Fibroblast of skin of back (primary cell): ENCODE measurements around the gene PIK3CG.

Experiments used
- DNase-seq: peaks from one replicate; pipeline ENCODE4 v3.0.0-alpha.2; 2013

PIK3CG gene

DNA sequence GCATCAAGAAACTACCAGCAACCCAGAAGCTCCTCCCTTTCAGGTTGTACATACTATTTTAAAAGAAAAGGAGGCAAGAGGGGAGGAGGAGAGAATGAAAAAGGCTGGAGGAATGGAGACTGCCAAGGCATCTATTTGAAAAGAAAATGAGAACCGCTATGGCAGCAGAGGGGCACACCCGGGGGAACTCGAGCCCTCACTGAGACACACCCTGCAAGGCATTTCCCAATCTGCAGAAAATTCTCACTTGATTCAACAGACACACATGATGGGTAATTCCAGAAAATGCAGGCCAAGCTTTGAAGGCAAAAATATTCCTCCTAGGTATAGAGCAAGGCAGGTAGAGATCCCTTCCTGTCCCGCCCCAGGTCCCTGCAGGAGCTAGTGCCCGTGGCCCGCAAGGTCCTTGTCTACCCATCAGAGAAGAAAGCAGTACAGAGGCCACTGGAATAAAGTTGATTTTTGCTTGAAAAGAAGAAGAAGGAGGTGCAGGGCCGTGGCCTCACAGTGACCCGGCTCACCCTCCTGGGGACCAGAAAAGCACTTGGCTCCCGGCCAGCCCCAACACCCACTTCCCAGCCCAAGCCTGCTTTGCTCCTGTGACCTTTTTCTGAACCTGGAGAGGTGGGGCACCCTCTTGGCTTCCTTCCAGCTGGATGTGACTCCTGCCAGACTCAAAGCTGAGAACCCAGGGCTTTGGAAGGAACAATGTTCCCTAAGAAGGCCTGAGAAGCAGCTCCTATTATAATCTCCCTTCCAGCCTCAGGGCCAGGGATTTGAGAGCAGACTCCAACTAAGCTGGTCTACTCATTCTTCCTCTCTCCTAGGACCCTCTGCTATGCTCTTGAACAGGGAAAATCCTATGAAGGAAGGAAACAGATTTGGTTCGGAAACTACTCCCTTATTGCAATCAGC lies 6.2 kb upstream of the PIK3CG start:
- peak; percentile 6 for DNase-seq

- DNase-seq: no peak
These were observed 2.6 kb upstream of the PIK3CG start for GRCh38 chr7:106862317-106863089.

- no peak for DNase-seq
These were observed 1.6 kb upstream of the PIK3CG start for GRCh38 chr7:106863274-106863997.

DNA sequence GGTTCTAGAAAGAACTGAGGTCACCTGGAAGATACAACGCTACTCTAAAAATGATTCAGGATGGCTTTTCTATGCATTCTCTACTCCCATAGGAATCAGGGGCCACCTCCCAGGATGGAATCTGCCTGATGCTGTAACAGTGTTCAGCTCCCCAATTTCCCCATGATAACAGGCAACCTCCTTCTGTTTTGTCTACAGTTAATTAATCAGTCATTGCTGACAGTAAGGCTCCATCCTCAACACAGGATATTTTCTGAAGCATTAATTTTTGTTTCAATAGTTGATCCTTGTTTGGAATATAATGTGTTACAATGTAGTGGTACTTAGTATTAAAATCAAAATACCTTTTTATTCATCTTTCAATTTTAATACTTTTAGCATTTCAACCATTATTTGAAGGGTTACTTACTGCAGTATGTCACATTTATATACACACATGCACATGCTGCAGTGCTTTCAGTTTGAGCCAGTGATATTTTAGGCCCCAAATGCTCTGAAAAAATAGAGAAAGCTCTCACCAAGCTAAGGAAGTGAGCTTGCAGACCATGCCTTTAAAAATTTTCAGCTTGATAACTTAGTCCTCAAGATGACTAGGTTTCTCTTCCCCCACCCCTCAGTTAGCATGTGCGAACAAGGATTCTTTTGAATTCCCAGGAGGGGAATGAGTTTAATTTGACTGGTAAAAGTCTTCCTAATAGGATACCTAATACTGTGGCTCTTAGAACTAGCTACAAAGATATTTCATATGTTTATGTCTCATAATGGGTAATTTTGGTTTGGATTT lies 592 bp upstream of the PIK3CG start:
- peak; percentile 7 for DNase-seq

GRCh38 chr7:106866298-106867281 lies 1.5 kb downstream of the PIK3CG start:
- DNase-seq: no peak

GRCh38 chr7:106867641-106868351 lies 2.7 kb downstream of the PIK3CG start:
- DNase-seq: no peak

- DNase-seq: no peak
These were observed 3.3 kb downstream of the PIK3CG start for GRCh38 chr7:106868364-106868763.

DNA sequence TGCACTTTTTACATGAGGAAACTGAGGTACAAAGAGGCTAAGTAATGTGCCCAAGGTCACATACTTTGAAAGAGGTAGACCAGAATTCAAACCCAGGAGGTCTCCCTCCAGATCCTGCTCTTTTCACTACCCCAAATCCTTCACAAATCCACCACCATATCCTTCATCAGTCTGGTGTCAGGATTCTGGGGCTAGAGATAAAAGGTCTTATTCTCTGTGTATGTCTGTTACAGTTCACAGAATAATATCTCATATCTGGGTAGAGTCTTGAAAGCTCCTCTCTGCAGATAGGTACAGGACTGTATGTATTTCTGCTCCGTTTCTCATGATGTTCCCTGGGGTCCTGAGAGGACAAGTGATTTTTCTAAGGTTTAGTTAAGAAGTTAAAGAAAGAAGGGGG lies 4.9 kb downstream of the PIK3CG start:
- DNase-seq: no peak

DNA sequence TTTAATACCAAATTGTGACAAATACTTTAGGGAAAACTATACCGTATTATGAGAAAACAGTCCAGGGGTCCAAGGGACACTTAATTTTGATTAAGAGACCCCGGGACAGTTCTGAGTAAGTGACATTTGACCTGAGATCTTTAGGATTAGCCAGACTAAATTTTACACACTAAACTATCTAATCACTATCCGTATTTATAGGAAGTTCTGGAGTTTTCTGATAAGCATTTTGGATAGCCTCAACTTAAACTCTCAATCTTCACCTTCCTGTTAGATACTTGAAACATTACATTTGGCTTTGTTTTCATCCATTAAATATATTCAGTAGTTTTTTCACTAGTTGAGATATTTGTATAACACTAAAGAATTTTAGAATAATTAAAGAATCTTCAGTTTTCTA lies 5.4 kb downstream of the PIK3CG start:
- DNase-seq: no peak

DNA sequence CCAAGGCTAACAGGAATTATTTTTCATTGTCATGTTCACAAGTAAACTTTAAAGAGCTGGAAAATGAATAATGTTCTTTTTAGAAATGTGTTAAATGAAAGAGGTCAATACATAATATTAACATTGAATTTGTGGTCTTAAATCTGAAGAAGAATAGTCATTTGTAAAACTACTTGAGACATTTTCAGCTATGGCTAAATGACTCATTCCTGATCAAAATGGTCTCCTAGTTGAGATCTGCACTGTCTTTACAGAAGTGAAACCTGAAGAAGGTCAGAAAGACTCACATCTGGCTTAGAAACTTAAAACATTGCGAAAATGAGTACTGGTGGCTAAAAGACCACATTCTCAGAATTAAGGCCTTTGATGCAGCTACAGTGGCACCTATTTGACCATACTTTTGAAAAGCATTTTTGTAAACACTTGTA lies 5.9 kb downstream of the PIK3CG start:
- no peak for DNase-seq

DNA sequence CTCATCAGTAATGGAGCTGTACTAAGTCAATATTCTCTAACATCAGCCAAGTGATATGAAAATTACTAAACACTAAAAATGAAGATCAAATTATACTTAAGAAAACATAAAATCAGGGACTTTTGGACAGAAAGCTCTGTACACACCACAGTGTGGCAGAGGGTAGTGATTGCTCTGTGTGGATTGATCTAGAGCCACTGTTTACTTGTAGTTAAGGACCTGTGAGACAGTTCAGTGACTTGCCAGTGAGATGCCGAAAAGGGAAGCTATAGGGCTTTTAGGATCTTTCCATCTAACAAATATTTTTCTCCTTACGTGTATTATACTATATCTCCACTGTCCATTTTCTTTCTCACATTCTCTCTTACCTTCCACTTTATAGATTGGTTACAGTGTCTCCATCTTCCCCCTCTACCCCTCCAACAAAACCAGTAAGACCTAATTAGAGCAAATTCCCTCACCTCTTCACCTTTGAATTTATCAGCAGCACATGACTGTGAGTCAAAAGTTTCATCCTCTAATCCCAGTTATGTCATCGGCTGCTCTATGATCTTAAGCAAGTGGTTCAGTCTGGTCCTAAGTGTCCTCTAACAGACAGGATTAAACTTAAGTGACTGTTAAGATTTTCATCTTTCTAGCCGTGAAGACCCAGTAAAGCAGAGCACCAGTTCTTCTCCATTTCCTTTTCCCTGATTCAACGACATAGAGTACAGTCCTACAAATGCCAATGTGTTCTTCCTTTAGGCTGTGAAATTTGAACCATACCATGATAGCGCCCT lies 6.9 kb downstream of the PIK3CG start:
- DNase-seq: no peak

GRCh38 chr7:106872763-106873162 lies 7.7 kb downstream of the PIK3CG start:
- DNase-seq: no peak

DNA sequence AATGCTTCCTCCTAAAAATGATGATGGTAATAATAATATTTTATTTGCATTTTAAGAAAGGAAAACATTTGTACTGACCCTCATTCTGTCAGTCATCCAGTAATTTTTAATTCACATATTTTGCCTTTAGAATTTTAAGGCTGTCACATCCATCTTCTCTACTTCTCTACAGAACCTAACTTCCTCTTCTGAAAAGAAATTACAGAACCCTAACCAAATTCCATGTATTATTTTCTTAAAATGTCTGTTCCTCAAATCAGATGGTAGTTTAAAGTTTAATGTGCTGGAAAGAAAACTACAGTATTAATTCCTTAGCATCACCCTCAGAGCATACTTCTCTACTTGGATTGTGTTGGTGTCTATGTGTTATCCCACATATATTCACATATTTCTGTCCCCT lies 9.0 kb downstream of the PIK3CG start:
- DNase-seq: no peak

DNA sequence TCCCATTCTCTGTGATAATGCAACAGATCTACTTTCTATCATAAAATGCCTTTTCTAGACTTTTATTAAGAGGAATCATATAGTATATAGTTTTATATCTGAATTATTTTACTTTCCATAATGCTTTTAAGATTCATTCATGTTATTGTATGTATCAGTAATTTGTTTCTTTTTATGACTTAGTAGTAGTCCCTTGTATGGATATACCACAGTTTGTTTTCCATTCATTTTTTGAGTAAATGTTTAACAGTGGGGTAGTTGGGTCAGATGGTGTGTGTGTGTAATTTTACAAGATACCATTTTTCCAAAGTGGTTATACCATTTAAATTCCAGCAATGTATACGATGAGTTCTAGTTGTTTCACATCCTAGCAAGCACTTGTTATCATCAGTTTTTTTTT lies 10.4 kb downstream of the PIK3CG start:
- no peak for DNase-seq

GRCh38 chr7:106878748-106879439 lies 13.8 kb downstream of the PIK3CG start:
- DNase-seq: no peak

DNA sequence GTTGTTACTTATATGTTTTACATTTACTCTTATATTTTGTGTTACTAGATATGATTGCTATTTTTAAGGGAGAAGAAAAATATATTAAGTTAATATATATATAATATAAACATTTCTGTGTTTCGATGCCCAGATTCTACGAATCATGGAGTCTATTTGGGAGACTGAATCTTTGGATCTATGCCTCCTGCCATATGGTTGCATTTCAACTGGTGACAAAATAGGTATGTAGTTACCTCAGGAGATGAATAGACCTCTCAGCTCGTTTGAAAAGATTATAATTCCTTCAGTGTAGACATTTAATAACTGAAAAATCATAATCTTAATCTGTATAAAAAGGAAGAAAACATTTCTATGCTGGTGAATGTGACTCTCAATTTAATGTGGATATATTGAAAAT lies 16.9 kb downstream of the PIK3CG start:
- no peak for DNase-seq

DNA sequence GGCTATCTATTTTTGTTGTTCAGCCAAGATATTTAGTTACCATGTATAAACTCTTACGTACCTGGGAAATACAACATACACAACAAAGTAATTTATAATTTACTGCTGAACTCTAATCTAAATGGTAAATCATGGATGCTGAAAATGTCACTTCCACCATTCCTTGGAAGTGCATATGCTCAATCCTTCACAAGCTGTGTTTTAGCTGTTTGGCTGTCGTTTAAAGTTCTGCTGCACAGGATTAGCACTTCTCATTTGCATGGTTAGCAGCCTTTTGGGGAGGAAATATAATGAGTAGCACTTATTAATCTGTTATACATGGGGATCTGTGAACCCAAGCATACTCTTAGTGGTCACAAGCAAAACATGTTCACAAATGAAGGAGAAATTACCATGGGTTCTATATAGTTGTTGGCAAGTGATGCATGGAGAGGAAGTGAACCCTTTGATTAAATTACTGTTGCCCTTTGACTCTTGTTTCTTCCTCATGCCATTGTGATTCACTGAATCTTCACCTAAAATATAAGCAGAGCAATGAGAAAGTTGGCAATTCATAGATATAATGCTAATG lies 18.5 kb downstream of the PIK3CG start:
- no peak for DNase-seq

DNA sequence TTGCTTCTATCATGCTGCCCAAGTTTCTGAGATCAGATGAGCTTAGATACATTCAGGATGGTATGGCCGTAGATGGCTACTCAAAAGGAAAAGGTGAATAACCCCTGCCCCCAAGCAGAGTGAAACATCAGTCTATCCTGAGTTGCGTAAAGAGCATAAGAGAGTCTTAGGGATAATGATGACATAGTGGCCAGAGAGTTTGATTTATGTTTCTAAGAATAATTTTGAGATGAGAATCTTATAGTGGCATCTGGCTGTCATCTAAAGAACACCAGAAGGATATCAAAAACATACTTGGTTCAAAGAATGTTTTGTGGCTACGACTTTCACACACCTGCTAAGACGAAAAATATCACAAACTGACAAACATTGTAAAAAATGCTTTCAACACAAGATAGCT lies 20.6 kb downstream of the PIK3CG start:
- DNase-seq: no peak

DNA sequence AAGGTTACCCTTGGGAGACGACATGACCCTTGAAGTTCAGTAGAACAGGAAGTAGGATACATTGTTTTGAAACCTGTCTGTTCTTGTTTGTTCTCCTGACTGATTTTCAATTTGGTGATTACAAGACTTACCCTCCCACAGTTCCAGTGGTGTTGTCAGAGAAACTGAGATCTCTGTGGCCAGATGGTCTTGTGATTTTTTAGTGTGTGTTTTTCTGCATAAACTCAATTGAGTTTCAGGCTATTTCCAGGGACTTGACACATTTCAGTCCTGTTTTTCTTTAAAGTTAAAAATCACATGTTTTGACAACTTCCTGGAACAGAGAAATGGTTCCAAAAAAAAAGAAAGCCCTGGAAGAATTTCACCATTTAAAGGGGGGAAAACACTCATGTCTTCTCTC lies 22.3 kb downstream of the PIK3CG start:
- DNase-seq: no peak
